Prostate gland (tissue), 2 donors: ENCODE measurements around the gene IRF7.

Experiments
- POLR2A ChIP-seq: fragments of 450-650 bp; IDR thresholded peaks from one replicate; pipeline ENCODE4 v1.6.1; 2016; ENCODE audit warnings: antibody characterized with exemption, mild to moderate bottlenecking
- POLR2AphosphoS5 ChIP-seq: sonication (generic); formaldehyde crosslinking; IDR thresholded peaks from one replicate; pipeline ENCODE4 v1.6.1; 2017; ENCODE audit warnings: antibody characterized with exemption
- TF ChIP-seq, protein P1 (sequence below), 4 experiments: fragments of 200-600 bp in 2 of 4; fragments of 450-650 bp in 2 of 4; sonication (generic) in 2 of 4; IDR thresholded peaks; 1 replicate in 3 of 4; 2 replicates in 1 of 4; pipeline ENCODE4 v1.5.1; 2016 to 2019; ENCODE audit warnings: antibody characterized with exemption in 4 of 4, mild to moderate bottlenecking in 2 of 4, moderate library complexity in 2 of 4

DNA sequence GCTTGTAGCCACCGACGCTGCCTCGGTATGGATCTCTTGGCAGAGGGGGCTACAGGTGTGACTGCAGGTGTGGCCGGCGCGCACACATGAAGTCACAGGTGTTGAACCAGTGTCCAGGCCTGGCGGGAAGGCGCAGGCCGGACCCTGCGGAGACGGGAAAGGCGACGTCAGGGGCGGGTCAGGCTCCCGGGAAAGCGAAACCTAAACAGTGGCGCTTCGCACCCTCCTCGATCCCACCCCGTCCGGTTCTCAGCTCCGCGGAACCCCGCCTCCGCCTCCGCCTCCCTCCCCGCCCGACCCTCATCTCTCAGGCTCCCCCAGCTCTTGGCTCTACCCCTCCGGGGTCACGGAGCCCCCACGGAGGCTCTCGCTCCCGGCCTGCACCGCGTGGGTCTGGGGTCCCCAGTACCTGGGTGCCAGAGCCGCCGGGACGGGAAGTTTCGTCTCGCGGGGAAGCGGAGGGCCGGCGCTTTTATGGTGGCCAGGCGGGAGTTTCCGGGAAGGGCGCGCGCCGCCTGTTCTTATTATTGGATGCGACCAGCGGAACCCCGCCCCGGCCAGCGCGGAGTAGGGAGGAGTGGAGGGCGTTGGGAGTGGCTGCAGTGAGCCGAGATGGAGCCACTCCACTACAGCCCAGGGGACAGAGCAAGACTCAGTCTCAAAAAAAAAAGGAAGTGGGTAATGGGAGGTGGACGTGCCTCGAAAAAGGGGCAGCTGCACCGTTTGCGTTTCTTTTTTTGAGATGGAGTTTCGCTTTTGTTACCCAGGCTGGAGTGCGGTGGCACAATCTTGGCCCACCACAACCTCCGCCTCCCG, at the start of gene IRF7:
- TF ChIP-seq, protein P1, sequence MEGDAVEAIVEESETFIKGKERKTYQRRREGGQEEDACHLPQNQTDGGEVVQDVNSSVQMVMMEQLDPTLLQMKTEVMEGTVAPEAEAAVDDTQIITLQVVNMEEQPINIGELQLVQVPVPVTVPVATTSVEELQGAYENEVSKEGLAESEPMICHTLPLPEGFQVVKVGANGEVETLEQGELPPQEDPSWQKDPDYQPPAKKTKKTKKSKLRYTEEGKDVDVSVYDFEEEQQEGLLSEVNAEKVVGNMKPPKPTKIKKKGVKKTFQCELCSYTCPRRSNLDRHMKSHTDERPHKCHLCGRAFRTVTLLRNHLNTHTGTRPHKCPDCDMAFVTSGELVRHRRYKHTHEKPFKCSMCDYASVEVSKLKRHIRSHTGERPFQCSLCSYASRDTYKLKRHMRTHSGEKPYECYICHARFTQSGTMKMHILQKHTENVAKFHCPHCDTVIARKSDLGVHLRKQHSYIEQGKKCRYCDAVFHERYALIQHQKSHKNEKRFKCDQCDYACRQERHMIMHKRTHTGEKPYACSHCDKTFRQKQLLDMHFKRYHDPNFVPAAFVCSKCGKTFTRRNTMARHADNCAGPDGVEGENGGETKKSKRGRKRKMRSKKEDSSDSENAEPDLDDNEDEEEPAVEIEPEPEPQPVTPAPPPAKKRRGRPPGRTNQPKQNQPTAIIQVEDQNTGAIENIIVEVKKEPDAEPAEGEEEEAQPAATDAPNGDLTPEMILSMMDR (IDR thresholded peaks at IDR 0.05) = peak in 2 of 4 experiments; percentile 21 to 27
- TF ChIP-seq POLR2A = peak; percentile 89
- TF ChIP-seq POLR2AphosphoS5 = peak; percentile 93
